K562 (cell line): Measurements from ENCODE around the gene PLEKHF1. TPM values are rescaled to one million over a fixed set of nuclear protein-coding genes. Genes with fewer than 3 reads are reported as not detected.

Experiments used
- ATF7 ChIP-seq: fragments of 450-650 bp; IDR thresholded peaks from 2 replicates; pipeline ENCODE4 v1.7.1; 2014; ENCODE audit warnings: mild to moderate bottlenecking, moderate library complexity
- CCAR2 ChIP-seq: fragments of 200-400 bp; formaldehyde crosslinking; IDR thresholded peaks from 2 replicates; pipeline ENCODE4 v1.6.1; 2017; ENCODE audit warnings: mild to moderate bottlenecking, low read depth, low read length
- E4F1 ChIP-seq: fragments of 250-450 bp; sonication (Bioruptor Pico); IDR thresholded peaks from 2 replicates; pipeline ENCODE4 v1.5.0; 2021; ENCODE audit warnings: mild to moderate bottlenecking, borderline replicate concordance
- FOXA3 ChIP-seq, 2 experiments: fragments of 450-650 bp in 1 of 2; sonication (generic) in 1 of 2; formaldehyde crosslinking; IDR thresholded peaks in 1 of 2; conservative IDR thresholded peaks in 1 of 2; 2 replicates each; pipeline versions ENCODE4 v1.4.0 to v1.8.0; 2020 to 2022; ENCODE audit warnings: mild to moderate bottlenecking in 2 of 2, missing genetic modification reagents in 1 of 2
- IRF2 ChIP-seq: sonication (generic); formaldehyde crosslinking; IDR thresholded peaks from 2 replicates; pipeline ENCODE4 v1.8.1; 2022; ENCODE audit warnings: mild to moderate bottlenecking, missing genetic modification reagents
- L3MBTL2 ChIP-seq: fragments of 450-650 bp; IDR thresholded peaks from 2 replicates; pipeline ENCODE4 v1.6.1; 2016; ENCODE audit warnings: mild to moderate bottlenecking, moderate library complexity
- MGA ChIP-seq: fragments of 450-650 bp; IDR thresholded peaks from 2 replicates; pipeline ENCODE4 v1.6.1; 2016; ENCODE audit warnings: mild to moderate bottlenecking, moderate library complexity
- NFIX ChIP-seq: fragments of 250-450 bp; sonication (Bioruptor Pico); IDR thresholded peaks from 2 replicates; pipeline ENCODE4 v1.4.0; 2020; ENCODE audit warnings: low read depth, mild to moderate bottlenecking, moderate library complexity
- SAFB2 ChIP-seq: fragments of 200-400 bp; formaldehyde crosslinking; IDR thresholded peaks from 2 replicates; pipeline ENCODE4 v1.6.1; 2018; ENCODE audit warnings: borderline replicate concordance, low read length, low read depth, moderate library complexity; ENCODE audit not compliant: severe bottlenecking
- ZNF232 ChIP-seq: sonication (generic); formaldehyde crosslinking; IDR thresholded peaks from 2 replicates; pipeline ENCODE4 v1.8.0; 2022; ENCODE audit warnings: mild to moderate bottlenecking, missing genetic modification reagents
- polyA plus RNA-seq, 8 experiments: library from polyadenylated mRNA; depleted of rRNA in 4 of 8; stranded (reverse) in 5 of 8; unstranded in 3 of 8; fragments of >200 nt; fragmentation: Nextera tagmentation in 2 of 8; fragmentation: Illumina TruSeq in 1 of 8; extraction: Ambion mirVana in 2 of 8; extraction: Trizol in 1 of 8; gene quantifications; 2 replicates each; pipeline versions ENCODE4 v1.2.1 to v1.2.3, GENCODE V29; 2011 to 2014; ENCODE audit warnings: inconsistent platforms in 1 of 8, missing spikeins in 1 of 8
- total RNA-seq, 7 experiments: library from RNA; depleted of rRNA in 6 of 7; stranded (reverse); fragments of >200 nt in 6 of 7; fragmentation: Illumina TruSeq in 2 of 7; extraction: Trizol in 2 of 7; gene quantifications; 2 replicates each; pipeline versions ENCODE4 v1.2.1 to v1.2.3, GENCODE V29; 2011 to 2021; ENCODE audit warnings: low replicate concordance in 1 of 7
- TF ChIP-seq, protein P1 (sequence below): fragments of 150-350 bp; conservative IDR thresholded peaks from 2 replicates; pipeline ENCODE4 v1.6.1; 2014; ENCODE audit warnings: low read length

Gene PLEKHF1
- total and polyA plus RNA-seq, 9 of the 15 experiments (the other 6 are each of a cell fraction or from before 2014, with no cell fraction given) = 0.07 to 13.4 (median 3.9) TPM; not detected in 1

DNA sequence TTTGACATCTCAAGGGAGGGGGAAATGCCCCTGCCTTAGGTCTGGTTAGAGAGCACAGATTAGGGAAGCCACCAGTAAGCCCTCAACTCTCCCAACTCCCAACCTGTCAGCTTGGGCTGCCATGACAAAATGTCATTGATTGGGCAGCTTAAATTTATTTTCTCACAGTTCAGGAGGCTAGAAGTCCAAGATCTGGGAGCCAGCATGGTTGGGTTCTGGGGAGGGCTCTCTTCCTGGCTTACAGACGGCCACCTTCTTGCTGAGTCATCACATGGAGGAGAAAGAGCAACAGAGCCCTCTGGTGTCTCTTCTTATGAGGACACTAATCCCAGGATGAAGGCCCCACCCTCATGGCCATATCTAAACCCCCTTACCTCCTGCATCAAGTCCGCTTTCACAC, 25.6 kb downstream of the PLEKHF1 start (continued):
- no peak for TF ChIP-seq MGA
- TF ChIP-seq FOXA3 (CRISPR knock-in tag; conservative IDR thresholded peaks at IDR 0.05 in 1 of 2, IDR thresholded peaks at IDR 0.05 in 1 of 2) = no peak
- TF ChIP-seq CCAR2 = no peak
- TF ChIP-seq, protein P1, sequence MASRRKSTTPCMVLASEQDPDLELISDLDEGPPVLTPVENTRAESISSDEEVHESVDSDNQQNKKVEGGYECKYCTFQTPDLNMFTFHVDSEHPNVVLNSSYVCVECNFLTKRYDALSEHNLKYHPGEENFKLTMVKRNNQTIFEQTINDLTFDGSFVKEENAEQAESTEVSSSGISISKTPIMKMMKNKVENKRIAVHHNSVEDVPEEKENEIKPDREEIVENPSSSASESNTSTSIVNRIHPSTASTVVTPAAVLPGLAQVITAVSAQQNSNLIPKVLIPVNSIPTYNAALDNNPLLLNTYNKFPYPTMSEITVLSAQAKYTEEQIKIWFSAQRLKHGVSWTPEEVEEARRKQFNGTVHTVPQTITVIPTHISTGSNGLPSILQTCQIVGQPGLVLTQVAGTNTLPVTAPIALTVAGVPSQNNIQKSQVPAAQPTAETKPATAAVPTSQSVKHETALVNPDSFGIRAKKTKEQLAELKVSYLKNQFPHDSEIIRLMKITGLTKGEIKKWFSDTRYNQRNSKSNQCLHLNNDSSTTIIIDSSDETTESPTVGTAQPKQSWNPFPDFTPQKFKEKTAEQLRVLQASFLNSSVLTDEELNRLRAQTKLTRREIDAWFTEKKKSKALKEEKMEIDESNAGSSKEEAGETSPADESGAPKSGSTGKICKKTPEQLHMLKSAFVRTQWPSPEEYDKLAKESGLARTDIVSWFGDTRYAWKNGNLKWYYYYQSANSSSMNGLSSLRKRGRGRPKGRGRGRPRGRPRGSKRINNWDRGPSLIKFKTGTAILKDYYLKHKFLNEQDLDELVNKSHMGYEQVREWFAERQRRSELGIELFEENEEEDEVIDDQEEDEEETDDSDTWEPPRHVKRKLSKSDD = 0 out of 2 replicates have a peak, but pooled peaks have one; percentile 23
- no peak for TF ChIP-seq ZNF232
- no peak for TF ChIP-seq NFIX (CRISPR knock-in tag)
- TF ChIP-seq ATF7 = peak; percentile 54; the same call in 1 of the 2 replicates
- TF ChIP-seq L3MBTL2 = peak; percentile 58
- no peak for TF ChIP-seq IRF2 (CRISPR knock-in tag)
- no peak for TF ChIP-seq E4F1 (CRISPR knock-in tag)
- TF ChIP-seq SAFB2 = no peak
